NCI-H526 (cell line): ENCODE measurements around the gene CCDC86.

Experiments used
- DNase-seq, 2 experiments: peaks; one replicate each; lab custom pipeline; 2025; lab: John Stamatoyannopoulos, UW

The CCDC86 gene

GRCh38 chr11:60841797-60842667 lies at the start of gene CCDC86:
CCDC86 (plus strand) TSS chr11:60842113; CDS start chr11:60842125, 12 bp downstream.
- peak; percentile 90 to 96 for DNase-seq

GRCh38 chr11:60792521-60792920 lies 49.4 kb upstream of the CCDC86 start:
- no peak for DNase-seq

- no peak for DNase-seq
These were observed 46.6 kb upstream of the CCDC86 start for GRCh38 chr11:60795291-60795690.

- DNase-seq = no peak
These were observed 43.9 kb upstream of the CCDC86 start for GRCh38 chr11:60797846-60798630.

GRCh38 chr11:60798631-60799030 lies 43.3 kb upstream of the CCDC86 start:
- DNase-seq = no peak

- DNase-seq = no peak
These were observed 40.7 kb upstream of the CCDC86 start for GRCh38 chr11:60801194-60801593.

- DNase-seq = no peak
These were observed 38.5 kb upstream of the CCDC86 start for GRCh38 chr11:60803273-60803936.

GRCh38 chr11:60809249-60809648 lies 32.7 kb upstream of the CCDC86 start:
- no peak for DNase-seq

- no peak for DNase-seq
These were observed 32.2 kb upstream of the CCDC86 start for GRCh38 chr11:60809691-60810090.

GRCh38 chr11:60810151-60810550 lies 31.8 kb upstream of the CCDC86 start:
- no peak for DNase-seq

- no peak for DNase-seq
These were observed 31.3 kb upstream of the CCDC86 start for GRCh38 chr11:60810569-60810968.

- no peak for DNase-seq
These were observed 28.6 kb upstream of the CCDC86 start for GRCh38 chr11:60813324-60813723.

GRCh38 chr11:60814112-60814511 lies 27.8 kb upstream of the CCDC86 start:
- no peak for DNase-seq

- DNase-seq = no peak
These were observed 25.2 kb upstream of the CCDC86 start for GRCh38 chr11:60816590-60817157.

GRCh38 chr11:60818057-60818456 lies 23.9 kb upstream of the CCDC86 start:
- DNase-seq = no peak

GRCh38 chr11:60821827-60822599 lies 19.9 kb upstream of the CCDC86 start:
- DNase-seq = no peak

GRCh38 chr11:60823745-60824306 lies 18.1 kb upstream of the CCDC86 start:
- DNase-seq = peak; percentile 13 to 43

- DNase-seq = no peak
These were observed 16.8 kb upstream of the CCDC86 start for GRCh38 chr11:60825118-60825517.

GRCh38 chr11:60825790-60826189 lies 16.1 kb upstream of the CCDC86 start:
- no peak for DNase-seq

GRCh38 chr11:60830478-60831142 lies 11.3 kb upstream of the CCDC86 start:
- no peak for DNase-seq

- DNase-seq = peak; percentile 71 to 92
These were observed 10.8 kb upstream of the CCDC86 start for GRCh38 chr11:60831143-60831500.
